PFSK-1 (cell line): ENCODE measurements around the gene THYN1.

ENCODE experiments used
- FOXP2 ChIP-seq: optimal IDR thresholded peaks from 2 replicates; pipeline ENCODE3; 2011; ENCODE audit warnings: borderline replicate concordance, control low read depth, inconsistent platforms; ENCODE audit not compliant: insufficient read depth; ENCODE audit errors: extremely low read length, extremely low read depth
- POLR2AphosphoS5 ChIP-seq: IDR thresholded peaks from 2 replicates; pipeline ENCODE4 v1.6.1; 2012; ENCODE audit warnings: low read depth, mild to moderate bottlenecking, control low read depth, low read length, moderate library complexity
- REST ChIP-seq, 2 experiments: IDR thresholded peaks; 2 replicates each; pipeline versions ENCODE4 v1.6.1 to v1.8.0; 2011 to 2012; ENCODE audit warnings: low read depth in 2 of 2, low read length in 2 of 2, control low read depth in 1 of 2, inconsistent platforms in 1 of 2, mild to moderate bottlenecking in 1 of 2, moderate library complexity in 1 of 2; ENCODE audit not compliant: insufficient read depth in 1 of 2
- SIN3A ChIP-seq: IDR thresholded peaks from 2 replicates; pipeline ENCODE4 v1.6.1; 2012; ENCODE audit warnings: mild to moderate bottlenecking, low read length, moderate library complexity, borderline replicate concordance; ENCODE audit not compliant: insufficient read depth
- TAF1 ChIP-seq: IDR thresholded peaks from 2 replicates; pipeline ENCODE4 v1.6.1; 2012; ENCODE audit warnings: low read length, control low read depth, borderline replicate concordance; ENCODE audit not compliant: insufficient read depth

THYN1 gene

GRCh38 chr11:134235399-134235798, 17.8 kb downstream of the THYN1 start:
- TF ChIP-seq TAF1: no peak
- TF ChIP-seq SIN3A: no peak
- no peak for TF ChIP-seq FOXP2
- TF ChIP-seq REST (IDR thresholded peaks at IDR 0.05; ENCODE audit: insufficient read depth in 1 of 2, low read depth in 2 of 2, low read length in 2 of 2): no peak
- TF ChIP-seq POLR2AphosphoS5: no peak

GRCh38 chr11:134233729-134234179, 19.4 kb downstream of the THYN1 start:
- TF ChIP-seq POLR2AphosphoS5: no peak
- no peak for TF ChIP-seq FOXP2
- no peak for TF ChIP-seq REST (IDR thresholded peaks at IDR 0.05; ENCODE audit: insufficient read depth in 1 of 2, low read depth in 2 of 2, low read length in 2 of 2)
- no peak for TF ChIP-seq TAF1
- no peak for TF ChIP-seq SIN3A

- TF ChIP-seq REST (IDR thresholded peaks at IDR 0.05; ENCODE audit: insufficient read depth in 1 of 2, low read depth in 2 of 2, low read length in 2 of 2) (no peak), SIN3A (no peak), FOXP2 (no peak), POLR2AphosphoS5 (no peak), TAF1 (no peak)
These were observed 21.0 kb downstream of the THYN1 start for GRCh38 chr11:134231958-134232659.

DNA sequence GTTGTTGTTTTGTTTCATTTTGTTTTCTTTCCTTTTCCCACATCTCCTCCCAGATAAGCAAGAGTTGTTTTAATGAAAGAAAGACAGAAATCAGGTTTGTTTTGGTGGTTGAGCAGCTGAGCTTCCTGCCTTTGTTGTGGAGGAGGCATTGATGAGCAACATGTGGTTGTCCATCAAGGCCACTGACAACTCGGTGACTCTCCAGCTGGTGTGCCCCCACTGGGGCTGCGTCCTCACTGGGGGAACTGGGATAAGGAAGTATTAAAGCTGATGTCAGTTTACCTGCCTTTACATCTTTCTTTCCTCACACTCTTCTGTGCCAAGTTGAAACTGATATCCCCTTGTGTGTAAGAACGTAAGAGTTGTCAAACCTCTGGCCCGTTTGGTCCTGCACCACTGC, 22.8 kb downstream of the THYN1 start:
- TF ChIP-seq POLR2AphosphoS5: no peak
- peak; percentile 86; the same call in 1 of the 2 replicates for TF ChIP-seq SIN3A
- TF ChIP-seq FOXP2: peak; percentile 67

- TF ChIP-seq POLR2AphosphoS5 (no peak), SIN3A (no peak), TAF1 (no peak), REST (IDR thresholded peaks at IDR 0.05; ENCODE audit: insufficient read depth in 1 of 2, low read depth in 2 of 2, low read length in 2 of 2) (no peak), FOXP2 (no peak)
These were observed 23.9 kb downstream of the THYN1 start for GRCh38 chr11:134229126-134229790.
